Mononuclear cell (primary cell): ENCODE data around the gene KLHL17. TPM values are rescaled to one million over a fixed set of nuclear protein-coding genes. Genes with fewer than 3 reads are reported as not detected.

ENCODE experiments used
- H3K27me3 ChIP-seq: 2 replicates; pipeline ENCODE4 v1.6.0; 2011; ENCODE audit warnings: low read length, control low read depth; ENCODE audit not compliant: insufficient read depth
- H3K4me1 ChIP-seq: 2 replicates; pipeline ENCODE4 v1.5.1; 2011; ENCODE audit warnings: mild to moderate bottlenecking, low read length, control low read depth; ENCODE audit not compliant: insufficient read depth
- H3K4me3 ChIP-seq: 2 replicates; pipeline ENCODE4 v1.5.1; 2011; ENCODE audit warnings: mild to moderate bottlenecking, low read length, moderate library complexity
- H3K9me3 ChIP-seq: 2 replicates; pipeline ENCODE4 v1.5.1; 2011; ENCODE audit warnings: low read depth, mild to moderate bottlenecking, control low read depth, low read length
- total RNA-seq: library from RNA; depleted of rRNA; stranded (reverse); fragments of >200 nt; gene quantifications from one replicate; pipeline ENCODE4 v1.2.3, GENCODE V29; 2012

The KLHL17 gene
- total RNA-seq, 1 donor = 2.2 TPM

GRCh38 chr1:963746-964525, 3.6 kb downstream of the KLHL17 start:
- Histone ChIP-seq H3K27me3 (no peaks in the 10 kb centered on the region), H3K4me3 (no peak overlapping the region), H3K9me3 (no peaks in the 10 kb centered on the region), H3K4me1 (peaks cover 30% of the 10 kb centered on the region)

DNA sequence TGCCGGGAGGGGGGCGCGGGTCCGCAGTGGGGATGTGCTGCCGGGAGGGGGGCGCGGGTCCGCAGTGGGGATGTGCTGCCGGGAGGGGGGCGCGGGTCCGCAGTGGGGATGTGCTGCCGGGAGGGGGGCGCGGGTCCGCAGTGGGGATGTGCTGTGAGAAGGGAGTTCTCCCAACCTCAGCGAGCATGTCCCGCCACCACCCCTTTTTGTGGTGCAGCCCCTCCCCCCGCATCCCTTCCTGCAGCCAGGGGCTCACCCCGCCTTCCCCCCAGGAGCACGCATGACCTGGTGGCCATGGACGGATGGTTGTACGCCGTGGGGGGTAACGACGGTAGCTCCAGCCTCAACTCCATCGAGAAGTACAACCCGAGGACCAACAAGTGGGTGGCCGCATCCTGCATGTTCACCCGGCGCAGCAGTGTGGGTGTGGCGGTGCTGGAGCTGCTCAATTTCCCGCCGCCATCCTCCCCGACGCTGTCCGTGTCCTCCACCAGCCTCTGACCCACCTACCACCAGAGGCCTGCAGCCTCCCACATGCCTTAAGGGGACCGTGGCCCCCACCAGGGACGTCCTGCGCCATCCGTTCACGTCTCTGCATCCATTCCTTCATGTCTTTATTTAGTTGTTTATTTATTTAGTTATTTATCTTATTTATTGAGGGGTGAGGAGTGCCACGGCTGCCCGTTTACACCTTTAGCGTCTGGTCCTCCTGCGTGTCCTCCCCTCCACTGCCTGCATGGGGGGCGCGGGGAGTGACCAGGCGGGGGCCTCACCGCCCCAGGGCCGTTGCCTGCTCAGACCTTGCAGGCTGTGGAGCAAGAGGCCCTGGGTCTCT, 4.5 kb downstream of the KLHL17 start:
- H3K4me1 ChIP-seq = peaks cover 24% of the 10 kb centered on the region
- H3K27me3 ChIP-seq = peaks cover 3% of the 10 kb centered on the region
- H3K4me3 ChIP-seq = no peak overlapping the region
- no peaks in the 10 kb centered on the region for H3K9me3 ChIP-seq

DNA sequence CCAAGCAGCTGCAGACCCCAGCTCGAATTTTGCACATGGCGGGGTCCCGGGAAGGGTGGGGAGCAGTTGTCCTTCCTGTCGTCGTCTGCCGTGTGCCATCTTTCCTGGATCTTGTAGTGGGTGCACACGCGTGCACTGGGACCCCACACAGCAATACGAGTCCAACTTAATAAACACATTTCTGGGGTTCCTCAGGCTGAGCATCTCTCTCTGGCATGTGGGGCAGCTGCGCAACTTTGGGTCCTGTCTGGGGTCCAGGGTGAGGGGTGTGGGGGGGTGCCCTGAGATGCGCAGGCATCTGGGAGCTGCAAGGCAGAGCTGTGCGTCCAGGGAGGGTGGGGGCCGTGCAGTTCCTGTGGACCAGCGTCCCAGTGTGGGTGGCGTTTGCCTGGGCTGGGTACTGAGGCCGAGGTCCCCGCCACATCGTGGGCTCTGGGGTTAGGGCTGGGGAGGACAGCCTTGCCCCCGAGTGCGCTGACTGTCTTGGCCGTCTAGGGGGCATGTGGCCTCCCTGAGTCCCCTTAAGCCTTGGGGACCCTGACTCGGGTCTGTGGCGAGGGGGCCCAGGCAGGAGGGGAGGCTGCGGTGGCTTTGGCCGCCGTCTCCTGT, 5.2 kb downstream of the KLHL17 start:
- peaks cover 24% of the 10 kb centered on the region for H3K4me1 ChIP-seq

DNA sequence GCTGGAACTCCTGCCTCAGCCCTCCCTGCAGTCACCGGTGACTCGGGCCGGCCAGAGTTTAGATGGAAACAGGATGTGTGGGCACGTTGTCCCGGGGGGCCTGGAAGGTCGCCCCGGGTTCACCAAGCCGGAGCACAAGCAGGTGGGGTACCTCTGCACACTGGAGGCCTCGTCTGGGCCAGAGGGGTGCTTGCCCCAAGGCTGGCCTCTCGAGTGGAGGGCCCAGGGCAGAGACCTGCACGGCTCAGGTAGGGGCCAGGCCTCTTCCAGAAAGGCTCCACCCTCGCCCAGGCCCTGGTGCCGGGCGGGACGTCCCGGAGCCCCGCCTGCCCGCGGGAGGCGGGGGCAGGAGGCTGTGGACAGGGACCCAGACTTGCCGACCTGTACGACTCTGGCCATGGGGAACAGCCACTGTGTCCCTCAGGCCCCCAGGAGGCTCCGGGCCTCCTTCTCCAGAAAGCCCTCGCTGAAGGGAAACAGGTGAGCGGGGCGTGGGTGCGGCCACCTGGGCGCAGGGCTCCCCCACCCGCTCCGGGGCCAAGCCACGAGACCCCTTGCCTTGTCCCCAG, 5.8 kb downstream of the KLHL17 start, which contains the start of gene PLEKHN1:
PLEKHN1 (plus strand) TSS at position 348 of the 569 bp plus-strand sequence; CDS start at position 398, 50 bp downstream.
- Histone ChIP-seq H3K4me1 (peaks cover 22% of the 10 kb centered on the region), H3K4me3 (peak within 1 kb of the TSS; percentile 46), H3K9me3 (no peaks in the 10 kb centered on the region), H3K27me3 (peaks cover 3% of the 10 kb centered on the region)

More for the DNA sequence above, 5.2 kb downstream of the KLHL17 start:
- H3K9me3 ChIP-seq = no peaks in the 10 kb centered on the region
- H3K27me3 ChIP-seq = peaks cover 3% of the 10 kb centered on the region
- H3K4me3 ChIP-seq = no peak overlapping the region

DNA sequence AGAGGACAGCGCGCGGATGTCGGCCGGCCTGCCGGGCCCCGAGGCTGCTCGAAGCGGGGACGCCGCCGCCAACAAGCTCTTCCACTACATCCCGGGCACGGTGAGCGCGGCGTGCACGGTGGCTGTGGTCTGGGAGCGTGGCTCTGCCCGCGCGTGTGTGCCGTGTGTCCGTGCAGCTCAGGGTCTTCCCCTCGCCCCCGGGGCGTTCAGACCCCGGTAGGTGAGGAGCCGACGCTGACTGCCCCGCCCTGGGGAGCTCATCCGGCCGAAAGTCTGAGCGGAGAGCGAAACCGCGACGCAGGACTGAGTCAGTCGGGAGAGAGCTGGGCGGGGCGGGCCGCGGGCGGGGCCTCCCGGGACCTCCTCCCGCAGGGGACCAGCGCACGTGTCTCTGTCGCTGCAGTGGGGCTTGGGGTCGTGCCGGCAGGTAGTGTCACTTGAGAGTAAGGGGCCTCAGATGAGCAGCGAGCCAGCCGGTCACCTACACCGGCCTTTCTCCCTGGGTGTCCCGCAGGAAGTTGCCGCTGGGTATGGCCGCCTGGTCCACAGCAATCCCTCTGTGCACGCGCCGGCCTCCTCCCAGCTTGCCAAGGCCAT, 6.4 kb downstream of the KLHL17 start:
- peak overlapping the region; percentile 46 for H3K4me3 ChIP-seq
- peaks cover 6% of the 10 kb centered on the region for H3K27me3 ChIP-seq
- H3K9me3 ChIP-seq = no peaks in the 10 kb centered on the region
- H3K4me1 ChIP-seq = peaks cover 19% of the 10 kb centered on the region

GRCh38 chr1:967466-968343, 7.3 kb downstream of the KLHL17 start:
- Histone ChIP-seq H3K9me3 (no peaks in the 10 kb centered on the region), H3K4me1 (peaks cover 19% of the 10 kb centered on the region), H3K4me3 (no peak overlapping the region), H3K27me3 (peaks cover 6% of the 10 kb centered on the region)

DNA sequence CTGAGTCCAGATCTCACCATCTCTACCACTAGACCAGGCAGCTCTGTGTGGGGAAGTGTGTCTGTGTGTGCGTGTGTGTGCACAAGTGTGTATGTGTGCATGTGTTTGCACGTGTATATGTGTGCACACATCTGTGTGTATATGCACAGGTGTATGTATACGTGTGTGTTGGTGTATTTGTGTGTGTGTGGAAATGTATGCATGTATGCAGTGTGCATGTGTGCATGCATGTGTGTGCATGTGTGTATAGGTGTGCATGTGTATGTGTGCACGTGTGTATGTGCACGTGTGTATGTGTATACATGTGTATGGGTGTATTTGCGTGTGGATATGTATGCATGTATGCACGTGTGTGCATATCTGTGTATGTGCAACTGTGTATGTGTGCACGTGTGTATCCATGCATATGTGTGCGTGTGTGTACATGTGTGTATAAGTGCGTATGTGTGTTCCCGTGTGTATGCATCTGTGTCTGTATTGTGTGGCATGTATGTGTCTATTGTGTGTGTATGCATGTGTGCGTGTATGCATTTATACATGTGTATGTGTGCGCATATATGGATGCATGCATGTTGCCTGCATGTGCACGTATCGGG, 9.0 kb downstream of the KLHL17 start:
- no peaks in the 10 kb centered on the region for H3K9me3 ChIP-seq
- no peak overlapping the region for H3K4me3 ChIP-seq
- H3K27me3 ChIP-seq = peaks cover 6% of the 10 kb centered on the region
- H3K4me1 ChIP-seq = peaks cover 19% of the 10 kb centered on the region

DNA sequence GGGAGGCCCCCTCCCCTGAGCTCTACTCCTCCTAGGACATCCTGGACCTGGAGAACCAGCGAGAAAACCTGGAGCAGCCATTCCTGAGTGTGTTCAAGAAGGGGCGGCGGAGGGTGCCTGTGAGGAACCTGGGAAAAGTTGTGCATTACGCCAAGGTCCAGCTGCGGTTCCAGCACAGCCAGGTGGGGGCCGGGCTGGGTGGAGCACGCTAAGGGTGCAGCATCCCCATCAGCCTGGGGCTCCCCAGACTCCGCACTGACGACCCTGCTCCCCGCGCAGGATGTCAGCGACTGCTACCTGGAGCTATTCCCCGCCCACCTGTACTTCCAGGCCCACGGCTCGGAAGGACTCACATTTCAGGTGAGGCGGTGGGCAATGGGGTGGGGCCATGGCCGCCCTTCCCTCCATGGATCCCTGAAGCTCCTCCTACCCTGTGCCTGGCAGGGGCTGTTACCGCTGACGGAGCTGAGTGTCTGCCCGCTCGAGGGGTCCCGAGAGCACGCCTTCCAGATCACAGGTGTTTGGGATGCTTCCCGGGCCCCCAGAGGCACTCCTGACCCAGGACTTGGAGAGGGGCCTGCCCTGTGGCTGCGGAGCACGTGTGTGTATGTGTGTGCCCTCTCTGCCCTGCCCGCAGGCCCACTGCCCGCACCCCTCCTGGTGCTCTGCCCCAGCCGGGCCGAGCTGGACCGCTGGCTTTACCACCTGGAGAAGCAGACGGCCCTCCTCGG, 10.0 kb downstream of the KLHL17 start:
- Histone ChIP-seq H3K27me3 (peaks cover 6% of the 10 kb centered on the region), H3K9me3 (no peaks in the 10 kb centered on the region), H3K4me1 (peaks cover 19% of the 10 kb centered on the region), H3K4me3 (no peak overlapping the region)

- peaks cover 6% of the 10 kb centered on the region for H3K27me3 ChIP-seq
- no peak overlapping the region for H3K4me3 ChIP-seq
- H3K4me1 ChIP-seq = peaks cover 19% of the 10 kb centered on the region
- no peaks in the 10 kb centered on the region for H3K9me3 ChIP-seq
Observed at GRCh38 chr1:970973-971730, 10.8 kb downstream of the KLHL17 start.

- H3K4me3 ChIP-seq = no peak overlapping the region
- H3K27me3 ChIP-seq = peaks cover 6% of the 10 kb centered on the region
- H3K4me1 ChIP-seq = peaks cover 14% of the 10 kb centered on the region
- no peaks in the 10 kb centered on the region for H3K9me3 ChIP-seq
Observed at GRCh38 chr1:971751-972506, 11.5 kb downstream of the KLHL17 start.

GRCh38 chr1:972726-973458, 12.5 kb downstream of the KLHL17 start:
- Histone ChIP-seq H3K4me3 (no peak overlapping the region), H3K4me1 (peaks cover 7% of the 10 kb centered on the region), H3K27me3 (peaks cover 6% of the 10 kb centered on the region), H3K9me3 (no peaks in the 10 kb centered on the region)
